DMS114 treated with DMSO at 0.1 percent for 48 hours (cell line): ENCODE measurements around the gene F10.

Experiments
- DNase-seq: peaks from one replicate; lab custom pipeline; 2025; ENCODE audit not compliant: unreplicated experiment; lab: John Stamatoyannopoulos, UW

The F10 gene

DNA sequence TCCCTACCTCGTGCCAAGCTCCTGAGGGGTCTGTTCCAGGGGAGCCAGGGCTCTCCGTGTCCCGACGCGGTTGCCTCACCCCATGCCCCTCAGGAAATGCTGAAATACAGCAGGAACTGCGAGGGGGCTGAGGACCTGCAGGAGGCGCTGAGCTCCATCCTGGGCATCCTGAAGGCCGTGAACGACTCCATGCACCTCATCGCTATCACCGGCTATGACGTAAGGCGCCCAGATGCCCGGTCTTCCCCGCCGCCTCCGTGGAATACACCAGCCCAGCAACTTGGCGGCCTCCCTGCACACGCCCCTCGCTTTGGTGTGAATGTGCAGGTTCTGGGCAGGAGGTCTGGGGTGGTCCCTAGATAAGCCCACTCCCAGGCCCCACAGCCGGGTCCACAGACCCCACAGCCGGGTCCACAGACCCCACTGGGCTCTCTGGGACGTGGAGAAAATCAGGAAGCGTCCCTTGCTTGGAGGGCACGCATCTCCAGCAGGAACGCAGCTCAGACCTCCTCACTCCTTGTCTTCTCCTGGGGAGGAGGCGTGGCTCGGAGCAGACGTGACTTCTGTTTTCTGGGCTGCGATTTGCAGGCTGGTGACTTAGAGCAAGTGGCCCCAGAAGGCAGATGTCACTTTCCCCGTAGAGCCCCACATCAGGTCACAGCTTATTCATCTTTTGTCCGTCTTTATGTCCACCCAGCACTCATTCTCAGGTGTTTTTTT is 36.4 kb upstream of the F10 start:
- DNase-seq: no peak

DNA sequence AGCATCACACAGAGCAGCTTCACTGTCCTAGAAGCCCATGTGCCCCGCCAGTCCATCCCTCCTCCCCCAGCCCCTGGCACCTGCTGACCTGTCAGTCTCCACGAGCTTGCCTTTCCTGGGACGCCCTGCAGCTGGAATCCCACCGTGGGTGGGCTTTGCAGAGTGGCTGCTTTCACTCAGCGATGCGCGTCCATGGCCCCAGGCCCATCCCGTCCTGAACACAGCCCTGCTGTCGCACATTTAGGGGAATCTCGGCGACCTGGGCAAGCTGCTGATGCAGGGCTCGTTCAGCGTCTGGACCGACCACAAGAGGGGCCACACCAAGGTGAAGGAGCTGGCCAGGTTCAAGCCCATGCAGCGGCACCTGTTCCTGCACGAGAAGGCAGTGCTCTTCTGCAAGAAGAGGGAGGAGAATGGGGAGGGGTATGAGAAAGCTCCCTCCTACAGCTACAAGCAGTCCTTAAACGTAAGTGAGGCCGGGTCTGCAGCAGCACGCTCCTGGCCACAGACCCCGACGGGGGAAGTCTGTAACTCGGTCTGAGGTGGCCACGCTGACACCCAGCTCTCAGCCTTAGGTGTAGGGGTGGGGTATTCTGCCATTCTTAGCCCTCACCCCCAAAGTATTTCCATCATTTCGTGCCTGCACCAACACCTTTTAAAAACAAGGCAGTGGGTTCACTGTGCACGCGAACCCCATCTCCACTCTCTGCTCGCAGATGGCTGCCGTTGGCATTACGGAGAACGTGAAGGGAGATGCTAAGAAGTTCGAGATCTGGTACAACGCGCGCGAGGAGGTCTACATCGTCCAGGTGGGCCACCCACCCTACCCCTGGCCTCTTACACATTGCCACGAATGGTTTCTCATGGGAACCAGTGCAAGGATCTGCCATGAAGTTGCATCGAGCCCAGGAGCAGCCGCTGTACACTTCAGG is 35.3 kb upstream of the F10 start:
- DNase-seq: no peak

DNA sequence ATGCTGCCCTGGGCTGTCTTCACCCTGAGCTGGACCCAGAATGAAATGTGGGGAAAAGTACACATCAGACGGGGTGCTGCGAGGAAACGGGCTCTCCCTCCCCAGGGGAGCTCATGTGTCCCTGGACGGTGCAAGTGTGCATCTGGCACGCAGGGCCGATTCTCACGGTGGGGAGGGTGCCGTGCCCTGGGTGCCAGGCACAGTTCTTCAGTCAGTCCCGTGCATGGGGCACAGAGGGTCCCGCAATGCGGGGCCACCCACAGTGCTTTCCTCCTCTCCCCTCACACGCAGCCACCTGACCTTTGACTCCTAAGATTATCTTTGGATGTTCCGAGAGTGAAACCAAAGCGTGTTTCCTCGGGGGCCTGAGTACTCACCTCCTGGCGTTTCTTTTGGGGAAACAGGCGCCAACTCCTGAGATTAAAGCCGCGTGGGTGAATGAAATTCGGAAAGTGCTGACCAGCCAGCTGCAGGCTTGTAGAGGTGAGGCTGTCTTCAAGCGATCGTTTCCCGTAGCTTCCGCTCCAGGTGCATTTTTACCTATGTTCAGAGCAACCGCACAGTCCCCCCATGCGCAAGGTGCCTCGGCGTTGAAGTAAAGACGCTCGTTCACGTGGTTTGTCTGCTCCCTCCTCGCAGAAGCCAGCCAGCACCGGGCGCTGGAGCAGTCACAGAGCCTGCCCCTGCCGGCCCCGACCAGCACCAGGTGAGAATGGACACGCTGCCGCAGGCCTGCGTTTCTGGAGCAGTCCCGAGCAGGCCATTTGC is 34.5 kb upstream of the F10 start:
- no peak for DNase-seq

- DNase-seq: no peak
These were observed 33.9 kb upstream of the F10 start for GRCh38 chr13:113088691-113089020.

DNA sequence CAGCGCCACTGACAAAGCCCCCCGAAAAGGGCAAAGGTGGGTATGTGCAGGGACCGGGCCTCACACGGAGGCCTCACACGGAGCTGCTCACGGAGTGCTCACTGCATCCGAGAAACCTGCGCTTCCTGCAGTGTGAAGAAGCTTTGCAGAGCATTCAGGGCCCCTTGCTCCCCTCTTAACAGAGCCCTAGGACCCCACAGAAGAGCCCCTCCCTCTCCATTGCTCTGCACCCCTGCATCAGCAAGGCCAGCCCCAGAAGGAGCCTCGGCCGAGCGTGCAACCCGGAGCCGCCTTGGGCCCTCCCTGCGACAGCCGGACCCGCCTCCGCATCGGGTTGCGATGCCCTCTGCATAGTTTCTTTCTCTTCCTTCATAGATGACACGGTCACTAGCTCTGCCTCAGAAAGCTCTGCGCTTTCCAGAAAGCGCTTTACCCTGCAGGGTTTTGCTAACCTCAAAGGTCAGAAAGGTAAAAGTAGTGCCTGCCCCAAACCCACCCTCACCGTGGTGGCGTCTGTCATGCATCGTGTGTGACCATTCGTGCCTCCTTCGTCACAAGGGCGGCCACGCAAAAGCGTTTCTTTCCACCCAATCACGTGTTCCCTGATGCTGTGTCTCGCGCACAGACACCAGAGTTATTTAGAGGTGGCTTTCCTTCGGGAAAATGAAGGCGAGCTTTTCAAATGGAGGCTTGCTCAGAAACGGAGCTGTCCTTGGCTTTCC is 32.7 kb upstream of the F10 start:
- no peak for DNase-seq

DNA sequence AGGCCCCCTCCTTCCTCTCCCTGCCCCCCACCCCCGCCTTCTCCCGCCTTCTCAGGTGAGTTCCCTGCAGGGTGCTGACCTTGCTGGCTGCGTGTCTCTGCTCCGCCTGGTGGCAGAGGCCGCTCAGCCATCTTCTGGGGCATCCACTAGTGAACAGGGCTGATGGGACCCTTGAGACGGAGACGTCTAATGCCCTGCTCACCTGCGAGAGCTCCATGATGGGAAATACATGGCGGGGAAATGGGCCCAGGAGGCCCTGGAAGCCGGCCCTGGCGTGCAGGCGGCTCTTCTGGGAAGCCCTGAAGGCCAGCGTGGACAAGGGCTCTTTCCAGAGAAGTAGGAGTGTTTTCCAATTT is 32.2 kb upstream of the F10 start:
- no peak for DNase-seq

DNA sequence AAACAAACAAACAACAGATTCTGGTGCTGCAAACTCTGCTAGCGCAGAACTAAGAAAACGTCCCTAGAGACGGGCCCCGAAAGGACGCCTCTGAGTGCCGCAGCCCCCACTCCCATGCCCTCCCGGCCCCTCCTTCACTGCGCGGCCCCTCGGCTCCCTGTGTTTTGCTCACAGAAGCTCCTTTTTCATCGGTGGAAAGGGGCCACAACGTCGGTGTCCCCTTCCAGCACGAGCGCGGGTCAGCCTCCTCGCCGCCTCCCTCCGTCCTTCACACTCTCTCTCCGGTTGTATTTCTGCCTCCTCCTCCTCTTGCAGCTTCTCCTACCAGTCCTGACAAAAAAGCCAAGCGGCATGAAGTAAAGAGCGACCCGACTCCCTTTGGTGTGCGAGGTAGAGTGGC is 31.8 kb upstream of the F10 start:
- DNase-seq: no peak

DNA sequence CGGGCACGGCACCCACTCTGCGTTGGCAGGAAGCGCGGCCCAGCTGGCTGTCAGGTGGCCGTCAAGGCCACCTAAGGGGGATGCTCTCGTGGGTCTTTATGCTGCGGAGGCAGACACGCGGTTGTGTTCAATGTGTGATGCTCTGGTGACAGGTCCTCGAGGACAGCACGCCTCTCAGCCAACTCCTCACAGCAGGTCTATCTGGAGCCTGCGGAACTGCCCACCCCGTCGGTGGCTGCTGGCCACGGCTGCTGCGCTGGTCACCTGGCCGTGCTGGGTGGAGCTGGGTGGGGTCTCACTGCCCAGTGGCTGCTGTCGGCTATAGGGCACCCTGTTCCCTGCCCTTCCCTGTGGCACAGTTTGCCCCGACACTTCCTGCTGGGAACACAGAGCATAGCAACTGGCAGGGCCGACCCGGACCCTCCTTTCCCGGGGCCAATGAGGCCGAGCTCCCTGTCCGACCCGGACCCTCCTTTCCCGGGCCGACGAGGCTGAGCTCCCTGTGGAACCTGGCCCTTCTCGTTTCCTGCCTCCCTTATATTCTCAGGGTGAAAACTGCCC is 31.3 kb upstream of the F10 start:
- DNase-seq: no peak

GRCh38 chr13:113091891-113092775 is 30.5 kb upstream of the F10 start:
- DNase-seq: no peak

- DNase-seq: no peak
These were observed 29.6 kb upstream of the F10 start for GRCh38 chr13:113092776-113093579.

- no peak for DNase-seq
These were observed 28.8 kb upstream of the F10 start for GRCh38 chr13:113093580-113094409.

- DNase-seq: no peak
These were observed 28.2 kb upstream of the F10 start for GRCh38 chr13:113094410-113094800.

GRCh38 chr13:113095146-113096051 is 27.2 kb upstream of the F10 start:
- DNase-seq: no peak

- DNase-seq: no peak
These were observed 26.4 kb upstream of the F10 start for GRCh38 chr13:113096052-113096744.

DNA sequence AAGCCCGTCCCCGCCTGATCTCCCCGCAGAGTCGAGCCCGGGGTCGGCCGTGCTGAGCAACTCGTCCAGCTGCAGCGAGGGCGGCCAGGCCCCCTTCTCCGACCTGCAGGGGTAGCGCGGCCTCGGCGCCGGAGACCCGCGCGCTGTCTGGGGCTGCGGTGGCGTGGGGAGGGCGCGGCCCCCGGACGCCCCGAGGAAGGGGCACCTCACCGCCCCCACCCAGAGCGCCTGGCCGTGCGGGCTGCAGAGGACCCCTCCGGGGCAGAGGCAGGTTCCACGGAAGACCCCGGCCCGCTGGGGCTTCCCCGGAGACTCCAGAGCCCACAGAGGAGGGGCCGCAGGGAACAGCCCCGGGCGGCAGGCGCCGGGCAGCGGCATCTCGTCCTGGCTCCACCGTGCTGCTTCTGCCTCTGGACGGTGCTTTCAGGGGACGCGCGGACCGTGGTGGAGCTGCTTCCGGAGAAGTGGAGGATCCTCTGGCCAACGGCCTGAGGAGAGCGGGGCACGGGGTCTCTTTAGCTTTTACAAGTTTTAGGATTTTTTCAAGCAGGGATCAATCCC is 25.8 kb upstream of the F10 start:
- DNase-seq: no peak

GRCh38 chr13:113097651-113098050 is 24.9 kb upstream of the F10 start:
- DNase-seq: no peak
